GM19238 (cell line): ENCODE results near the gene CDH22.

ENCODE experiments used
- DNase-seq: peaks from one replicate; pipeline ENCODE4 v3.0.0; 2011; ENCODE audit warnings: low spot score; ENCODE audit not compliant: insufficient read length

The CDH22 gene

DNA sequence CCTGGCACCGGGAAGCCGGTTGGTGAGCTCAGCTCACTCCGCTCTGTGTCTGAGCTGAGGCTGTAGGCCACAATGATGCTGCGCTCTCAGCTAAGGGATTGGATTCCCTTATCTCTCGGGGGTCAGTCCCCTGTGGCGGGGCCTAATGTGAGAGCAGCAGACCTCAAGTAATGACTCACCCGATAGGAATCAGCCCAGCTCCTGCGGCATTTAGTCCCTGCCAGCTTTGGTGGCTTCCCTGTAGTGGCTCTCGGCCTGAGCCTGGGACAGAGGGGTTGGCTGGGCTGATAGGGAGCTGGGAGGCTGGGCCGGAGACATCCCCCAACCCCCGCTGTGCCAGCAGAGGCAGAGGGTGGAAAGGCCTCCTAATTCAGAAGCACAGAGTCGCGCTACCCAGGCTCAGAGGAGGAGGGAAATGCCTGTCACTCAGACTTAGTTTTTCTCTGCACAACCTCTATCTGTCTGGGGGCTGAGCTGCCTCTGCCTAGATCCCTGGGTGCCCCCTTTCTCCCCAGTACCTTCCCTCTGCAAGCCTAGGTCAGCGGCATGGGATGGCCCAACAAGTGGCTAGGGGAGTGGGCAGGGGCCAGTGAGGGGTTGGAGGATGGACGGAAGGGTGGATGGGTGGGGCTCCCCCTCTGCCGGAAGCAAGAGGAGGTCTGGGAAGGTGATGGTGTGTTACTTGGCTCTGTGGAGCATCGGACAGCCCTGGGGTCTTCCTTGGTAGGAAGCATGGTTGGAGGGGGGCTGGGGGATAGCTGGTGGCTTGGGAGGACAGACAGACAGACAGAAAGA is 92.2 kb downstream of the CDH22 start:
- DNase-seq: no peak

DNA sequence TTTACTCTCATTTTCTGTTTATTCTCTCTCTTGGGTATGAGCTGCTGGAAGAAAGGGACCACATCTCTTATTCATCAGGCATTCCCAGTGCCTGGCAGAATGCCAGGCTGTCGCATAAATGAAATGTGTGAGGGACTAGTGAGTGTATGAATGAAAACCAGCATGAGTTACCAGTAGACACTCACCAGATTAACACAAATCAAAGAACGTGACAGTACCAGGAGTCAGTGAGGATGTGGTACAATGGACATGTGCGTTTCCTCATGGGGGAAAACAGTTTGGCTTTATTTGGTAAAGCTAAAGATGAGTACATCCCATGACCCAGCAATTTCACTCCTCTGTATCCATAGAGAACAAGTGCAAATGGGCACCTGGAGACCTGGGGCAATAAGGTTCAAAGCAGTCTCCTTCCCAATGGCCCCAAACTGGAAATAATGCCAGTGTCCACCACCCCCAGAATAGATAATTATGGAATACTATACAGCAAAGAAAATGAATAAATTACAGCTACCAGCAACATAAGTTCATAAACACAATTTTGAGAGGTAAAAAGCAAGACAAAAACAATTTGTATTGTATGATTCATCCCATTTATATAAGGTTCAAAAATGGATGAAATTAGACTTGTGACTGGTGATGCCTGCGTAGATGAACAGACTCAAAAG is 93.3 kb downstream of the CDH22 start:
- DNase-seq: no peak

DNA sequence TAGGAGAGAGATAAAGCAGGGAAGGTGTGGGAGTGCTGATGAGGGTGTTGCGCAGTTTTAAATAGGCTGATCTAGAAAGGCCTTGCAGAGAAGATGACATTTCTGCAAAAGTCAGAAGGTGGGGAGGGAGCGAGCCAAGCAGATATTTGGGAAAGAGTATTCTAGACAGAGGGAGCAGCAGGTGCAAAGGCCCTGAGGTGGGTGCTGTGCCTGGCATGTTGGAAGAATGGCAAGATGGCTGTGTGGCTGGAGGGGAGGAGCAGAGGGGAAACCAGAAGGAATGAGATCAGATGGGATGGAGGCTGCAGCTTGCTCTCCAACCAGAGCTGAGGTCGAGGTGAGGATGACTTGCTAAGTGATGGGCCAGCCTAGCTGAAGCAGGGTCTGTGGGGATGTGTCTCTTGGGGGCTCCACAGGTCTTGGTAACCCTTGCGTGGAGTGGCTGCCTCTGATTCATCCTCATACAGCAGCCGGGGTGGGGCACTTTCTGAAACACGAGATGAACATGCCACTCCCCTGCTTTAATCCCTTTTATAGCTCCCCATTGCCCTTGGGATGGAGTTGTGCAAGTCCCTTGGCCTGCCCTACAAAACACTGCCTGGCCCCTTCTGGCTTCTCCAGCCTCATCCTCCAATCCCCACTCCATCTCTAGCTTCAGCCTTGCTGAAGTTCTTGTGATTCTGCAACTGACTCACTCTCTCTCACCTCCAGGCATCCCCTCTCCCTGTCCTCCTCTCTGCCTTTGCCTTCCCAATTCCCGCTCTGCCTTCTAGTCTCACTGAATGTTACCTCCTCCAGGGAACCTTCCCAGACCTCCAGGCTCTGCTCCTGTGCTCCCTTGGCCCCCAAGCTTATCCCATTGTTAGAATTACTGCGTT is 94.1 kb downstream of the CDH22 start:
- DNase-seq: no peak

DNA sequence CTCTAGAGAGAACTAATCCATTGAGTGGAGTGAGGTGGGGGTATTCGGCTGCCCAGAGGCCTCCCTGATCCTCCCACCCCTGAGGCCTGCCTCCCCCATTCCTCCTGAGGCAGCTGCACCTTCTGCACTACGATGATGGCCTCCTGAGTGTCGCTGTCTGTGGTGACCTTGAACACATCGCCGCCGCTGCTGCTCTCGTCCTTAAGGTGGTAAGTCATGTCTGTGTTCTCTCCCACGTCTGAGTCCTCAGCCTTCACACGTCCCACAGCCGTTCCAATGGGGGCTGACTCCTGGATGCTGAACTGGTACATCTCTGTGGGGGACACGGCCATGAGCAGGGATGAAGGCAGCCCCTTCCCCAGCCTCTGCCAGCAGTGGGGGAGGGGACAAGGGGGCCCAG is 95.4 kb downstream of the CDH22 start:
- DNase-seq: no peak

DNA sequence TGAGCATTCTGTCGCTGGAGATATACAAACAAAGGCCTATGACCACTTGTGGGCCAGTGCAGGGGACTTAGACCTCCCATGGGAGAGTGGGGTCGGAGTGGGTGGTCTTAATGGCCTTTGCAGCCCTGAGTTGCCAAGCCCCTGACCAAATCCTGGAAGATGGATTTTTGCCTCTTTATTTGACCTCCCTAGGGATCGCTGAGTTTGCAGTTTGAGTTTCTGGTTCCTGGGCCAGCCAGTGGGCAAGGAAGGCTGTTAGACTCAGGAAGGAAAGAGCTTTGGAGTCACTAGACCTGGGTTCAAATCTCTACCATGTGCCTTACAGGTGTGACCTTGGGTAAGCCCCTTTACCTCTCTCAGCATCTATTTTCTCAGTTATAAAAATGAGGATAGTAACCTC is 96.0 kb downstream of the CDH22 start:
- no peak for DNase-seq

DNA sequence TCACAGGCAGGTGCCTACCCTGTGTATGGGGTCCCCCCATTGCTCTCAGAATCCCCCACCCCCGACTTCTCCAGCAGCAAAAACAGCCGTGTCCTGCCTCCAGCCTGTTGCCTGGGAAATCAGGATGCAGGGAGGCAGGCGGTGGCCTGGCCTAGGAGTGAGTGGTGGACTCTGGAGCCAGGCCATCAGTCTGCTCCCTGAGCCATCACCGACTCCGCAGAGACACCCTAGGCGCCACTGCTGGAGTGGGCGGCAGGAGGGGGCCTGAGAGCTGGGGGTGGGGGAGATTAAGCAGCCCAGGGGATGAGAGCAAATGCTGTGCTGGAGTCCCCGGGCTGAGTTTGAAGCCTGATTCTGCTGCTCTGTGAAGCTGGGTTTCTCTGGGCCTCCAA is 97.0 kb downstream of the CDH22 start:
- no peak for DNase-seq

DNA sequence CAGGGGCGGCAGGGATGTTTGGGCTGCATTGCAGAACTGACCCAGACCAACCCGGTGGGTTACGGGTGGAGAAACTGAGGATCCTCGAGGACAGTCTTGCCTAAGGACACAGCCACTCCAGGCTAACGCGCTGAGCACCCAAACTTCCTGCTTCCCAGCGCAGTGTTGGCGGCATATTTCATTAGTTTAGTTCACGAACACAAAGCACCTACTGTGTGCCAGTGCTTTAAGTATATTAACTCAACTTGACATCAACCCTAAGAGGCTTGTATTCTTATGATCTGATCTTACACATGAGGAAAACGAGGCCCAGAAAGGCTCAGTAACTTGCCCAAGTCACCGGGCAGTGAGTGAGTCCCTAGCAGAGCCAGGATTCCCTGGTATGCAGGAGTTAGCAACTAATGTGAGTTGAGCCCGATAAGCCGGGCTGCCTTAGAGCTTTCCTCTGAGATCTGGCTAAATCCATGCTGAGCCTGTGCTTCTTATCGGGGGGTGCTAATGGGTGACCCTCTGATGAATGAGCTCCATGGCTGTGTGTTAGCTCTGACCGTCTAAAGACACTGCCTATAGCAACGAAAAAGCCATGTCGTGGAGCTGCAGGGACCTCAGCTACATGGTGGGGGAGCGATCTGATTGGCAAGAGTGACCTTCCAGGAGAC is 97.5 kb downstream of the CDH22 start:
- no peak for DNase-seq

DNA sequence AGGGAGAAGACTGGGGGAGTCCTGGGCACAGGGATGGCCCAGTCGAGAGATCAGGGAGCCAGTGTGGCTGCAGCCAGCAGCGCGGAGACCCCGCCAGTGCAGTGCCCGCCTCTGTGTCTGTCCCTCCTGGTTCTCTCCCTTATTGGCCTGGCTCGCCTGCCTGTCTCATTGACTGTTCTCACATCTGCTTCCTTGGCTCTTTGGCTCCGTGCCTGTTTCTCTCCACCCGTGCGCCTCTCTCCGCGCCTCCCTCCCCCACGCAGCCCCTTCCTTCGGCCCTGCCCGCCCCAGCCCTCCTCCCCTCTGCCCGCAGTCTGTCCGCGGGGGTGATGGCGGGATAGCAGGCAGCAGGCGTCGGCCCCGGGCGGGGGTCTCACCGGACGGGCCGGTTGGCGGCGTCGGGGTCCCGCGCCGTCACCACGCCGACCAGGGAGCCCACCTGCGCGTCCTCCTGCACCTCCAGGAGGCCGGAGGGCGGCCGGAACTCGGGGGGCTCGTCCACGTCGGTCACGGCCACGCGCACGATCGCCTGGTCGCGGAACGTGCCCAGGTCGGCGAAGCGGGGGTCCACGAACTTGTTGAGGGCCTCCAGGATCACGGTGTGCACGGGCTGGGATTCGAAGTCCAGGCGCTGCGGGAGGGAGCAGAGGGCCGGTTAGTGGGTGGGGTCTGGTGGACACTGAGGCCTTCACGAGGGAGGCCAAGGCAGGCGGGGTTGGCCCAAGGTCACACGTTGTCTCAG is 98.2 kb downstream of the CDH22 start:
- no peak for DNase-seq

DNA sequence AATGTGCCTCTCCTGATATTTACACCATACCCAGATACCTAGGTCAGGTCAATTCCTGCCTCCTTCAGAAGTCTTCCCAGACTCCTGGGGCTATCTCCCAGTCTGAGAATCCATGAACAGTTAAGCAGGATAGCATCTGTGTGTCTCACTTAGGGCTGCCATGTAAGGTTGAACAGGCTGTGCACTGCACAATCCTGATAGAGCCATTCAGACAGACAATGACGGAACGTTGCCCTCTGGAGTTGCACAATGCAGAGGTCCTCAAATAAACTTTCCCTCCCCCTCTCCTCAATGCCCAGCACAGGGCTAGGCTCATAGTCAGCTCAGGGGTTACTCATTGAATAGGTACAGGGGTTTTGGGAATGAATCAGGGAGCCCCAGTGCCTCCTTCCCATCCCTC is 100.5 kb downstream of the CDH22 start:
- no peak for DNase-seq

DNA sequence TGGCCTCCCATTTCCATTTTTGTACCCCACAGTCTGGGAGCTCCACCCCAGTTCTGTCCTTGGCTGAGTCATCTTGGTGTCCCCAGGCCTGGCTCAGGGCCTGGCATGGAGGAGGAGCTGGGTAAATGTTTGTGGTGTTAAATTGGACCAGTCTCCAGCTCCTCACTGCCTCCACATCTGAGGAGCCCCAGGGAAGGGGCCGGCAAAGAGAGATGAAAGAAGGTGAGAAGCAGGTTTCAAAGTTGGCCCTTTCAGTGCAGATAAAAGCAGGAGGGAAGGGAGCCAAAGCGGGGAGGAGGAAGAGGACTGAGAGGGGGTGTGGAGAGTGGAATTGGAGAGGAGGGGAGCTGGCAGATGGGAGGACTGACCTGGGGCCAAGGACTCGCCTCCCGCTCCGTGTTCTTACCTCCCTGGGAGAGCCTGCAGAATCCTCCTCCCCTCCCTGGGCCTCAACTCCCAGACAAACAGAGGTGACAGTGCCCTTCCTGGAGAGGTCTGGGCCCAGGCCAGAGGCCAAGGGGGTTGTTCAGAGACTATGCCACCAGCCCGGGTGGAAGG is 101.2 kb downstream of the CDH22 start:
- no peak for DNase-seq

DNA sequence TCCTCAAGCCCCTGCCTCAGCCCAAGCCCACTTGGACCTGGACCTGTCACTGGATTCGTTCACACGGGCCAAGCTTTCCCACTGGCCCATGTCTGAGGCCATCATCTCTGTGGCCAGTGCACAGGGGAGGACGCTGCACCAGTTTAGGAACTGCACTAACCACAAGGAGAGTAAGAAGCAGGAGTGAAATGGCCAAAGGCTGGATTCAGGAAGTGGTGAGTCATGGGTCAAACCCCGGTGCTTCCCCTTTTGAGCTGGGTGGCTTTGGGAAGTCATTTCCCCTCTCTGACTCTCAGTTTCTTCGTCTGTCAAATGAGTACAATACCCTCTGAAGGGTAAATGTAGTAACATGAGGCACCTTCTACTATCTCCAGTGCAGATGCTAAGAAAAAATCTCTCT is 102.3 kb downstream of the CDH22 start:
- DNase-seq: peak; percentile 32

DNA sequence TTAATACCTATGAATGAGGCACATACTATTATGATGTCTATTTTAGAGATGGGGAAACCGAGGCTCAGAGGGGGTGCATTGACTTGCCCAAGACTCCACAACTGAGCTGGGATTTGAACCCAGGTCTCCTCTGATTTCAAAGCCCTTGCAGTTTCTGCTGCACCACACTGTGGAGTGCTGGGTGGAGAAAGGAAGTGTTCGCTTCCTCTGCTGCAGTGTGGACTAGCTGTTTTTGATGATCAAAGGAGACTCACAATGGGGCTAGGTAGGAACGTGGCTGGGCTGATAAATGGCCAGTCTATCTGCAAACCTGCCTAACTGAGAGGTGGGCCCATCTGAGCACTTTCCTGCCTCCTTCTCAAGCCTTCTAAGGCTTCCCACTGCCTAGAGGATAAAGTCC is 102.9 kb downstream of the CDH22 start:
- DNase-seq: no peak

DNA sequence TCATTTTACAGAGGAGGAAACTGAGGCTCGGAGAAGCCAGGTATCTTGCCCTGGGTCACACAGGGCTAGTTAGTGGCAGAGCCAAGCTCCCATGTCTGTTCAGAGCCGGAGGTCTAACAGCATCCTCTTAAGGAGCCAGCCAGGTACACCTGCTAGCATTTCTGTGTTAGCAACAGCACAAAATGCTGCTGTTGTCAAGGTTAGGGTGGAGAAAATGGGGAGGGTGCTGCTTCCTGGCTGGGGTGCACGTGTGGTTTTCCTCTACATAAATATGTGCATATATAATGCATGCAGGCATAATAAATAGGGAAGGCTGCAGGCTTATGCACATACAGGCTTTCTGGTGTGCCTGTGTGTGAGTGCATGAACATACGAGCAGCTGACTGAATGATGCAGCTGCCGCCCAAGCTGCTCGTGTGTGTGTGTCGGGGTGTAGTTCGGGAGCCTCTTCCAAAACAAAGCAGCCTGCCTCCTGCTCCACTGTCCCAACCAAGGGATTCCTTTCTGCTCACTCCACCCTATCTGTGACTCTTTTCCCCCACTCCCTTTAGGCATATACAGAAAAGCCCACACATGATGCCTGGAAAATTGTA is 103.6 kb downstream of the CDH22 start:
- DNase-seq: no peak

DNA sequence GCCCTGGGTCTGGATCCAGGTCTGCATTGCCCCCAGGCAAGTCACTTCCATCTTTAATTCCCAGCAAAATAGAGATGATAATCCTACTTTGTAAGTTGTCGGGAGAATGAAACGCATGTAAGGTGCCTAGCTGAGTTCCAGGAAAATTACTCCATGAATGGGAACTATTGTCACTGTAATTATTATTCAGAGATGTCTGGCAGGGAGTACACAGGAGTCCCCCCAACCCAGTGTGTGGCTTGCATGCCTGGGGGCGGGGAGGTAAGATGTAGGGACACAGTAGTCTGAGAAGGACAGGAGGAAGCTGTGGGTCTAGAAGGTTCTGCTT is 104.8 kb downstream of the CDH22 start:
- DNase-seq: no peak

DNA sequence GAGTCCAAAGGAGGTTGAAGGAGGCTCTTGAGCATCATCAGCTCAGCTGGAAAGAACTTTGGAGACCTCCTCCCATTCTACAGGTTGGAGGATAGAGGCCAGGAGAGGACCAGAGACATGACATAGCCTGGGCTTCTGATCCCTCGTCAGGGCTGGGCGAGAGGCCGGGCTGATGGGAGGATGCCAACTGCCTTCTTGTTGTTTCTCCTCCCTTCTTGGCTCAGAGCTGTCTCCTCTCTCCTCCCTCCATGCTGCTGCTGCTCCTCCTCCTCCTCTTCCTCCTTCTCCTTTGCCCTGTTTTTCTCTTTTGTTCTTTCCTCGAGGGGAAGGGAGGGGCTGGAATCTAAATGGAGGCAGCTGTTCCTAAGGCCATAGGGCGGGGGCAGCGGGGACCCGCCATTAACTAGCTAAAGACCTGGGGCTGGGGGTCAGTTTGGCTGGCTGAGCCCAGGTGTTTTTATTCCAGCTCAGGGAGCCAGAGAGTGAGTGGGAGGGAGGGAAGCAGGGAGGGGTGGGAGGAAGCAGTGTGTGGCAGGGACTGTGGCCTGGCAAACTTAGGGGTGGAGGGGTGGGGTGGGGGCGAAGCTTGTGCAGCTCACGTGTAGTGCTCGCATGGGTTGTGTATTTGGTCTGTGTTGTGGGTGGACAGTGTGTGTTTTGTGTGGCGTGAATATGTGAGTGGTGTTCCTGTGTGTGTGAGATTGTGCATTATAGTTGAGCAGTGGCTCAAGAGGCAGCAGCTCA is 105.4 kb downstream of the CDH22 start:
- no peak for DNase-seq

DNA sequence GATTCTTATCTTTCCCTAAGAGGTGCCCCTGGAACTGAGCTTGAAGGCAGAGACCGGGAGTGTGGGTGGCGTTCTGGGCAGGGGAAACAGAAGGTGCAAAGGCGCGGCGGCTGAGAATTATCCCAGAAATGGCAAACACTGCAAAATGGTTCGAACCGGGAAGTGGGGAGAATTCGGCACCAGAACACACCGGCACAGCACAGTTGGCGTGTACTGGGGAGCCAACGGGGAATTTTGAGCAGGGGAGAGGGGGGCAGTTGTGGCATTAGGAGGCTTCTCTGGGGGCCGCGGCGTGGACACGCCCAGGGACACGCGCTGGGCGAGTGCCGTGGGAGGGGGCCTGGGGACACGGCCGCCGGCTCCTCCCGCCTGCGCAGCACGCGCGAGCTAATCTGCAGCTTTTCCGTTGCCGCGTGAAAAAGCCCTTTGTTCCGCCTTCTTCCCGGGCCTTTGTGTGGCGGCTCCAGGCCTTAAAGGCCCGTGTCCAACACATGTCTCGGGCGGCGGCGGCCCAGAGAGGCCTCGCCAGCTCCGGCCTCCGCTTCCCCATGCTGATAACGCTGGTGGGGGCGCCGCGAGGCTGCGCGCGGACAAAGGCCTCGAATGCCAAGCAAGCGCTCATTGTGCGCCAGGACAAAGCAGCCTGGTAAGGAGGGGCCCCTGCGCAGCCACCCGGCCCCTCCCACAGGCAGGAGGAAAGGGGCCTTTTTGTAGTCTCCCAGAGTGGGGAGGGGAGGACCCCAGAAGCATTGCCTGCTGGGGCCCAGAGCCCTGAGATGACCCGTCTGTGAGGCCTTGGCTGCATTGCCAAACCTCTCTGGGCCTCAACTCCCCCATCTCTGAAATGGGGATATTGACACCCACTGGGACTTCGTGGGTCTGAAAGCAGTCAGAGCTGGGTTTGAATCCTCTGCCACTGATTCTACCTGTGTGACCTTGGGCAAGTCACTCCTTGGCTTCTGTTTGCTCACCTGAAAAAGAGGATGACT is 107.4 kb downstream of the CDH22 start:
- no peak for DNase-seq

DNA sequence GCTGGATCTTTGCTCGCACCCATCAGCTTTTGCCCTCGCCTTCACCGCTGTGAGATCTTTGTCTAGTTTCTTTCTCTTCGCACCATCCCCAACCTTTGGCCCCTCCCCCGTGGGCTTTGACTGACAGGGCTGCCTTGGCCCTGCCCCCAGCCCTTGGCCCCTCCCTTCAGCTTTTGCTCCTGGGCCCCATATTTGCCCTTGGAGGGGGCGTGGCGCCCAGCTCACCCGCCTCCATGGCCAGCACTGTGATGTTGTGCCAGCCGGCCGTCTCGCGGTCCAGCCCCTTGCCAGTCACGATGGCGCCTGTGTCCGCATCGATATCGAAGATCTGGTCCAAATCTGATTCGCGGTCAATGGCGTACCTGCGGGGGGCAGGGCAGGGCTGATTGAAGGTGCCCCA is 109.1 kb downstream of the CDH22 start:
- DNase-seq: no peak

DNA sequence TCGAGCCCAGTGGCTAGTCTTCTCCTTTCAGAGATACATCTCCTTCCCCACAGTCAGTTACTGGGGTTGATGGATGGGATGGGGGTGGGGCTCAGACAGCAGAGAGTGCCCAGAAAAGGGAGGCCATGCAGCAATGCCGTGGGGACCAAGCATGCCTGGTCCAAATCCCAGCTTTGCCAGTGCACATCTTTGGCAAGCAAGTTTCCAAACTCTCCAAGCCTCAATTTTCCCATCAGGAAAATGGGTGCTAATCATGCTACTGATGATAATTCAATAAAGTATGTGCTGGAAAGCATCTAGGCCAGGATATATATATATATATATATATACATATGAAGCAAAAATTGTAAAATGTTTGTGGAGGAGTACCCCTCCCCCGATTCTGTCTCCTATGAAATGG is 111.3 kb downstream of the CDH22 start:
- DNase-seq: no peak
